Measurements from ENCODE around the gene ZNF662. TPM values are rescaled to one million over a fixed set of nuclear protein-coding genes. Genes with fewer than 3 reads are reported as not detected.

ZNF662 gene
- total RNA-seq, 1 experiment from 2014 or later = 0.72 TPM

DNA sequence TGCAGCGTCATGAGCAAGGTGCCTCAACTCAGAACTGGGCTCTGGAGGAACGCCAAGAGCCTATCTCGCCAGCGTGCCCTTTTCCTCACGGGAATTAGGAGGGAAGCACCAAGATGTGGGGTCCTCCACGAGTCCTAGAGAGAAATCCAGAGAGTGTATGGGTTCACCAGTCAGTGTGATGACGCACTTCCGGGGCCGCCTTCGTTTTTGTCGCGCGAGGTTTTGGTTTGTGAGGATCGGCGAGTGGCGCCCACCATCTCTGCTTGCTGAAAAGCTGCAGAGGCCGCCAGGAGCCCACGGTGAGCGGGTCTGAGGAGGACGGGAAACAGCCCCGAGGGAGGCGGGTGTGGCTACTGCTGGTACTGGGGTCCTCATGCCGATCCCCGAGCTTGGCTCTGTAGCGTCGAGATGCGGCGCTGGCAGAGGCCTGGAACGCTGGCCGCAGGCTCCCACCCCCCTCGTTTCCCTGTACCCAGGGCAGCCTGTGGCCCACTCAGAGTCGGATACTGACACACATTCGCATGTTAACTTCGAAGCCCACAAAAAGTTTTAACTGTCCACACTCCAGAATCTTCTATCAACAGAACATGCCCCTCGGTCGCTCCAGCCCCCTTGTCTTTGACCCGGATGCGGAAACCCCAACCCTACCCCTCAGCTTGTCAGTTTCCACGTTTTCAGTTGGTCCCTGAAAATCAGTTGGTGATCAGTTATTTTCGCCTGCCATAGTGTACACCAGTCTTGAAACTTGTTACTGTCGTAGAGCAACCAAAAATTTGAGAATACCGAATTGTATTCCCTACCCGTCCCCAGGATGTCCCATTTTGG is 30.4 kb downstream of the ZNF662 start:
- DNase-seq (ENCODE audit: low read depth) = no peak

- no peak for DNase-seq (ENCODE audit: low read depth)
Observed at GRCh38 chr3:42937334-42937733, 31.4 kb downstream of the ZNF662 start.

DNA sequence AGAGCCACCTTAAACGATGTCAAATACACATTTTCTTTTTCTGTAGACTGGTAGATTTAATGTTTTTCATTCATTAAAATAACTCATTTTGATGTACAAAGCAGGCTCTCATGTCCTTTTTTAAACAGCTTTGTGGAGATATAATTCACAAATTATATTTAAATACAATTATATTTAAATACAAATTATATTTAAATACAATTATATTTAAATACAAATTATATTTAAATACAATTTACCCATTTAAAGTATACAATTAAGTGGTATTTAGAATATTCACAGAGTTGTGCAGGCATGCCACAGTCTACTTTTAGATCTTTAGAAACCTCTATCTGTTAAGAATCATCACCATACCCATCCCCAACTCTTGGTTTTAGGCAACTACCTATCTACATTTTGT is 36.8 kb downstream of the ZNF662 start:
- no peak for DNase-seq (ENCODE audit: low read depth)

- DNase-seq (ENCODE audit: low read depth) = no peak
Observed at GRCh38 chr3:42946050-42946449, 40.1 kb downstream of the ZNF662 start.

DNA sequence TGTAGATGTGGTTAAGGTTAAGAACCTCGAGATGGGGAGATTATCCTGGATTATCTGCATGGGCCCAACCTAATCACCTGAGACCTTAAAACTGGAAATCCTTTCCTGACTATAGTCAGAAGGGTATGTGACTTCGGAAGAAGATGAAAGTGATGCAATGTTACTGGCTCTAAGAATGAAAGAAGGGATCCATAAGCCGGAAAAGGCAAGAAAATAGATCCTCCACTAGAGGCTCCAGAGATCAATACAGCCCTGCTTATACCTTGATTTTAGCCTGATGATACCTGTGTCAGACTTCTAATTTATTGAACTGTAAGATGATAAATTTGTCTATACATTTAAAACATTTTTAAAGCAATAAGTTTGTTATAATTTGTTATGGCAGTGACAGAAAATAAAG is 51.6 kb downstream of the ZNF662 start:
- DNase-seq (ENCODE audit: low read depth) = no peak

- DNase-seq (ENCODE audit: low read depth) = peak; percentile 12
Observed at GRCh38 chr3:42960282-42960681, 54.3 kb downstream of the ZNF662 start.

DNA sequence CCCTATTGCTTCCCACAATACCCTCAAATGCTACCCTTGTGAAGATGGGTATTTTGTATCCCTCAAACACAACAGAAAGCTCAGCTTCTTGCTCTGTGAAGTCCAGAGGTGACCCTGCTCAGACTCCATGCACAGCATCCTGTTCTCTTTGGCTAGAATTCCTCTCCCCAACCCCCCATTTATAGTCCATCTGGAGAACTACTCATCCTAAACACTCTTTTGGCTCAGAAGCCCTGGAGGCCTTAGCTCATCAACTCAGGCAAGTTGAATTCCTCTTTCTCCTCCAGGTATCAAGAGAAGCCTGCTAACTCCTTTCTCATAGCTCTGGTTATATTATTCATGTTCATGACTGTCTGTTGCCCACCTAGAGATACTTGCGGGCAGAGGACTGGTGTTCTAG is 54.8 kb downstream of the ZNF662 start:
- DNase-seq (ENCODE audit: low read depth) = no peak

GRCh38 chr3:42961633-42962032 is 55.7 kb downstream of the ZNF662 start:
- DNase-seq (ENCODE audit: low read depth) = peak; percentile 49

- no peak for DNase-seq (ENCODE audit: low read depth)
Observed at GRCh38 chr3:42963269-42963668, 57.3 kb downstream of the ZNF662 start.

- DNase-seq (ENCODE audit: low read depth) = no peak
Observed at GRCh38 chr3:42964266-42964665, 58.3 kb downstream of the ZNF662 start.

Other genes with a start within 250 kb of the ZNF662 start
- not detected in 2 replicates for gene KLHL40, start 220.6 kb upstream of the ZNF662 start, total RNA-seq (2014; rRNA removed; shearing (Covaris generic))
- not detected in 2 replicates for gene HHATL, start 203.3 kb upstream of the ZNF662 start, total RNA-seq (2014; rRNA removed; shearing (Covaris generic))
- 0.20 and 0.48 TPM in 2 replicates for gene CCDC13, start 132.9 kb upstream of the ZNF662 start, total RNA-seq (2014; rRNA removed; shearing (Covaris generic))
- gene HIGD1A, start 101.7 kb upstream of the ZNF662 start, total RNA-seq (2014; rRNA removed; shearing (Covaris generic)) = 245 and 278 TPM in 2 replicates
- not detected in 2 replicates for gene ACKR2, start 96.7 kb upstream of the ZNF662 start, total RNA-seq (2014; rRNA removed; shearing (Covaris generic))
- gene CYP8B1, start 30.3 kb upstream of the ZNF662 start, total RNA-seq (2014; rRNA removed; shearing (Covaris generic)) = not detected in 2 replicates
- gene GASK1A, start 73.2 kb downstream of the ZNF662 start, total RNA-seq (2014; rRNA removed; shearing (Covaris generic)) = not detected in 2 replicates
- gene POMGNT2, start 199.9 kb downstream of the ZNF662 start, total RNA-seq (2014; rRNA removed; shearing (Covaris generic)) = 14.9 and 18.8 TPM in 2 replicates

Measured in RPMI7951 (cell line).